ENCODE measurements around the gene ADCY3. TPM values are rescaled to one million over a fixed set of nuclear protein-coding genes. Genes with fewer than 3 reads are reported as not detected.

The ADCY3 gene
- total RNA-seq, 2 experiments from 2014 or later, result 46.3 to 47.9 TPM

DNA sequence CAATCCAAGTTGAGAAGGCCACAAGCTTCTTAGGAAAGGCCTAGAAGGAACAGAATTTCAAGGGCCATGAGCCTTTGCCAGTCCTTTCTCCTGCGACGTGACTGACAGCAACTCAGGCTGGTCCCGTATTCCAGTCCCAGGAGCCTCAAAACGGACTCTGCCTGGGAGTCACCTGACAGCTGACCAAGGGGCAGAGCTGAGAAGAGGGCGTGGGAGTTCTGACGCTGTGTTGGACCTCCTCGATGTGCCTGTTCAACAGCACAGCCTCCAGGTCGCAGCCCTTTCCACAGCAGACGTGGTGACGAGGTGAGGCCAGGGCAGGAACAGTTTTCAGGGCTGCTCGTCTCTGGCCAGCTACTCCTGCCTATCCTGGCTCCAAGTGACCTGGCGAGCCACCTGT is 89.3 kb downstream of the ADCY3 start:
- DNase-seq (no peak), ATAC-seq (no peak)
- Mint-ChIP-seq H3K9me3 (no peaks in the 10 kb centered on the region), H3K27me3 (no peaks in the 10 kb centered on the region), H3K36me3 (ENCODE audit: low read depth) (peaks cover 11% of the 10 kb centered on the region), H3K4me3 (no peak overlapping the region), H3K27ac (no peak overlapping the region), H3K4me1 (ENCODE audit: low read depth) (peaks cover 16% of the 10 kb centered on the region)
- CTCF ChIA-PET, result interaction anchor here (1.2 to 5.5 kb wide), 2 partner anchors 10 to 409 kb away, joined by 3 to 63 read pairs; no protein-coding TSS in a partner anchor
- POLR2A ChIA-PET, result interaction anchor here (0.7 kb wide), 1 partner anchor 16 kb away, joined by 3 read pairs; no protein-coding TSS in a partner anchor
- intact Hi-C loops (cut with micrococcal nuclease), result no loop called here
- TF ChIP-seq, protein P1, sequence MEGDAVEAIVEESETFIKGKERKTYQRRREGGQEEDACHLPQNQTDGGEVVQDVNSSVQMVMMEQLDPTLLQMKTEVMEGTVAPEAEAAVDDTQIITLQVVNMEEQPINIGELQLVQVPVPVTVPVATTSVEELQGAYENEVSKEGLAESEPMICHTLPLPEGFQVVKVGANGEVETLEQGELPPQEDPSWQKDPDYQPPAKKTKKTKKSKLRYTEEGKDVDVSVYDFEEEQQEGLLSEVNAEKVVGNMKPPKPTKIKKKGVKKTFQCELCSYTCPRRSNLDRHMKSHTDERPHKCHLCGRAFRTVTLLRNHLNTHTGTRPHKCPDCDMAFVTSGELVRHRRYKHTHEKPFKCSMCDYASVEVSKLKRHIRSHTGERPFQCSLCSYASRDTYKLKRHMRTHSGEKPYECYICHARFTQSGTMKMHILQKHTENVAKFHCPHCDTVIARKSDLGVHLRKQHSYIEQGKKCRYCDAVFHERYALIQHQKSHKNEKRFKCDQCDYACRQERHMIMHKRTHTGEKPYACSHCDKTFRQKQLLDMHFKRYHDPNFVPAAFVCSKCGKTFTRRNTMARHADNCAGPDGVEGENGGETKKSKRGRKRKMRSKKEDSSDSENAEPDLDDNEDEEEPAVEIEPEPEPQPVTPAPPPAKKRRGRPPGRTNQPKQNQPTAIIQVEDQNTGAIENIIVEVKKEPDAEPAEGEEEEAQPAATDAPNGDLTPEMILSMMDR (IDR thresholded peaks at IDR 0.05), result no peak

DNA sequence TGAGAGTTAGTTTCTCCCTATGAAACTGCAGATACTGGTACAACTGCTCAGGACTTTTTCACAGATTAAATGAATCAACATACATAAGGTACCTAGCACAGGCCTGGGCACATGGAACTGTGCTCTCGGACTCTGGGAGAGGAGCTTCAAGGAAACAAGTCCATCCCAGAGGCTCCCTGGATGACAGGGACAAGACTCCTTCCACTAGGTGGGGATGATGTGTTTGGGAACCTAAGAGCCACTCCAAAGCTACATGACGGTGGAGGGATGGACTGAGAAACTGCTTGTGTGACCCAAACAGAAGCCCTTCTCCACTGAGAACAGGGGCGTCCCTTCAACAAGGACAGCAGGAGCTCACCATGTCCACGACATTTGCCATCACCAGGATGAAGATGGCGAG is 89.7 kb downstream of the ADCY3 start:
- no peak for ATAC-seq

DNA sequence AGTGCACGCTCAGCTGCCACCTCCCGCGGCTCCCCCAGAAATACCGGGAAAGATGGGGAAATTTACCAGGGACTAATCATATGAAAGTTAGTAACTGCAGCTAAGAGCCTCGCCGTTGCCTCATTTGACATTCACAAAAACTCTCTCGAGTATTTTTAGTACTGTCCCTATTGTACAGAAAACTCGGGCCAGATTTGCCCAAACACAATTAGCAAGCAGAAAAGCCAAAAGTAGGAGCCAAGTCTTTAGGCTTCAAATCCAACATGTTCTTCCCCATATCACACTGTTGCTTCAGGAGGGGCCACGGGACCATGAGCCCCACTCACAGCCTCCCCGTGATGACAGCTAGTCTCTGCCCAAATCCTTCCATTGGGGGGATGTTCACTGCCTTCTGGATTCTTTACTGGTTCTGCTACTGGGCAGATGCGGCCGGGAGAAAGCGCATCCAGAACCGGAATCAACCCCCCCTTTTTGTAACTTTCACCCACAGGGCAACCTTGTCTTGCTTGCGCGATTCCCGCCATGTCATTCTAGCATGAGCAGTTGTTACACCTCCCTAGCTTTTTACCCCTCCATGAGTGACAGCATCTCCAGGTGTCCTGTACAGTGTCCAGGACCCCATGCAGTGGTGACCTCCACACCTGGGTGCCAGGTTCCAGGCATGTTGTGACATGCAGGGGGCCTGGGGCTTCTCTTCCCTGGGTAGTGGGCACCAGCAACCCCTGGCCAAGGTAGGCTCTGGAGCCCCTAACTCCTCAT is 91.6 kb downstream of the ADCY3 start:
- Mint-ChIP-seq H3K4me1 (ENCODE audit: low read depth) (peaks cover 18% of the 10 kb centered on the region), H3K9me3 (no peaks in the 10 kb centered on the region), H3K36me3 (ENCODE audit: low read depth) (peaks cover 20% of the 10 kb centered on the region), H3K4me3 (no peak overlapping the region), H3K27ac (no peak overlapping the region), H3K27me3 (no peaks in the 10 kb centered on the region)
- intact Hi-C loops (cut with micrococcal nuclease), result no loop called here
- POLR2A ChIA-PET, result interaction anchor here (0.8 to 1.1 kb wide), 2 partner anchors 10 to 35 kb away, joined by 3 read pairs; partner anchors contain the start of genes CENPO and PTRHD1
- CTCF ChIA-PET, result interaction anchor here (0.6 to 5.5 kb wide), 27 partner anchors 8 to 438 kb away, joined by 3 to 94 read pairs (median 3); no protein-coding TSS in a partner anchor
- no peak for ATAC-seq
- no peak for DNase-seq
- TF ChIP-seq, protein P1 (IDR thresholded peaks at IDR 0.05), result no peak

More for the DNA sequence above, 89.7 kb downstream of the ADCY3 start:
- Mint-ChIP-seq H3K4me3 (no peak overlapping the region), H3K4me1 (ENCODE audit: low read depth) (peaks cover 18% of the 10 kb centered on the region), H3K36me3 (ENCODE audit: low read depth) (peaks cover 14% of the 10 kb centered on the region), H3K27ac (no peak overlapping the region), H3K27me3 (no peaks in the 10 kb centered on the region), H3K9me3 (no peaks in the 10 kb centered on the region)
- CTCF ChIA-PET, result interaction anchor here (1.2 to 5.5 kb wide), 2 partner anchors 10 to 409 kb away, joined by 3 to 63 read pairs; no protein-coding TSS in a partner anchor
- POLR2A ChIA-PET, result interaction anchor here (0.7 kb wide), 1 partner anchor 16 kb away, joined by 3 read pairs; no protein-coding TSS in a partner anchor
- no peak for DNase-seq
- intact Hi-C loops (cut with micrococcal nuclease), result no loop called here
- TF ChIP-seq, protein P1 (IDR thresholded peaks at IDR 0.05), result no peak

DNA sequence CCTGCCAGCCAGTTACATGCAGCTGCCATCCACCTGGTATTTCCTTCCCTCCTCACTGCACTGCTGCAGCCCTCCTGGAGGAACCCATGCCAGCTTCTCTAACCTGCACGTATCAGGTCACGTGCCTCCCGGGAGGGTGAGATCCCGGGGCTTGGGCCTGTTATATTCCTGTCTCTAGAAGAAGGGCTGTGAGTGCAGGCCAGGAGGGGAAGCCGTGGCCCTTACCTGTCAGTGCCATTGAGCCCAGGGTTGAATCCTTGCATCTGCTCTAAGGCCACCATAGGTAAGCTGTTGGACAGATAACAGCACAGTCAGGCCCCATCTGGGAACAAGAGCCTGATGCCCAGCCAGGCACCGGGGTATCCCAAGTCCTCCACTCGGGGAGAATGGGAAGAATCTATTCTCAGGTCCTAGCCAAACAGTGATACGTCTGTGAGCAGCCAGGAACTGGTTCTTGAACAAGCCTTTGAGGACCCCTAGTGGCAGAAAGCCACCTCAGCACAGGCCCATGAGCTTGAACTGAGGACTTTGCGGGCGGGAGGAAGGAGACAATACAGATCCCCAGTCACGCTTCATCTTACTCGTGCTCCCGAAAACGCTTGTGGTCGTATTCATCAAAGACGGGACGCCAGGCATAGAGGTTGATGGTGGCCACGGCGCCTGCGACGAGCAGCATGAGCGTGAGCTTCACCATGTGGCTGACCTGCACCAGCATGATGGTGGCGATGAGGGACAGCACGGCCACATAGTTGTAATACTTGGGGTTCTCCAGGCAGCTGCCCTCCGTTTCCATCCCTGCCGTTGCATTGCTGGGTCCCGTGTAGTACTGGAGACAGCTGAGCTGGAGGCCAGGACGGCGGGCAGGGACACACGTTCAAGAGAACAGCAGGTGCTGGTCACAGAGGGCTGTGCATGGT is 92.5 kb downstream of the ADCY3 start:
- H3K4me3 Mint-ChIP-seq, result no peak overlapping the region
- H3K4me1 Mint-ChIP-seq (ENCODE audit: low read depth), result peaks cover 18% of the 10 kb centered on the region
- ATAC-seq, result peak; percentile 86
- CTCF ChIA-PET, result interaction anchor here (0.6 to 5.5 kb wide), 31 partner anchors 9 to 438 kb away, joined by 3 to 94 read pairs (median 3); no protein-coding TSS in a partner anchor
- POLR2A ChIA-PET, result interaction anchor here (0.8 to 1.1 kb wide), 2 partner anchors 9 to 34 kb away, joined by 3 read pairs; partner anchors contain the start of genes CENPO and PTRHD1
- TF ChIP-seq, protein P1 (IDR thresholded peaks at IDR 0.05), result peak; percentile 84
- no peaks in the 10 kb centered on the region for H3K27me3 Mint-ChIP-seq
- intact Hi-C loops (cut with micrococcal nuclease), result loop anchor here (2.0 kb wide), 1 partner anchor 417 kb away; no protein-coding TSS in a partner anchor
- H3K27ac Mint-ChIP-seq, result peak overlapping the region; percentile 43
- H3K9me3 Mint-ChIP-seq, result no peaks in the 10 kb centered on the region
- DNase-seq, result peak; percentile 85
- peaks cover 26% of the 10 kb centered on the region for H3K36me3 Mint-ChIP-seq (ENCODE audit: low read depth)
